T-helper 1 cell treated with Interleukin-12 subunit alpha and Interleukin-12 subunit beta and Interleukin-4 antibody, amounts not matched to agents 30 μg/mL and 1 μg/mL, for 36 hours (primary cell): Measurements from ENCODE around the gene RCSD1.

Experiments used
- H3K27ac Mint-ChIP-seq: one replicate; pipeline ENCODE4 v1.8.0; 2021; ENCODE audit warnings: mild to moderate bottlenecking, mixed read lengths
- H3K27me3 Mint-ChIP-seq: one replicate; pipeline ENCODE4 v1.8.0; 2021; ENCODE audit warnings: low read depth, mixed read lengths
- H3K36me3 Mint-ChIP-seq: one replicate; pipeline ENCODE4 v1.8.0; 2021; ENCODE audit warnings: low read depth, mixed read lengths
- H3K4me1 Mint-ChIP-seq: one replicate; pipeline ENCODE4 v1.8.0; 2021; ENCODE audit warnings: low read depth, mixed read lengths
- H3K4me3 Mint-ChIP-seq: one replicate; pipeline ENCODE4 v1.8.0; 2021; ENCODE audit warnings: mild to moderate bottlenecking, moderate library complexity, mixed read lengths
- H3K9me3 Mint-ChIP-seq: one replicate; pipeline ENCODE4 v1.8.0; 2021; ENCODE audit warnings: mixed read lengths

RCSD1 gene

DNA sequence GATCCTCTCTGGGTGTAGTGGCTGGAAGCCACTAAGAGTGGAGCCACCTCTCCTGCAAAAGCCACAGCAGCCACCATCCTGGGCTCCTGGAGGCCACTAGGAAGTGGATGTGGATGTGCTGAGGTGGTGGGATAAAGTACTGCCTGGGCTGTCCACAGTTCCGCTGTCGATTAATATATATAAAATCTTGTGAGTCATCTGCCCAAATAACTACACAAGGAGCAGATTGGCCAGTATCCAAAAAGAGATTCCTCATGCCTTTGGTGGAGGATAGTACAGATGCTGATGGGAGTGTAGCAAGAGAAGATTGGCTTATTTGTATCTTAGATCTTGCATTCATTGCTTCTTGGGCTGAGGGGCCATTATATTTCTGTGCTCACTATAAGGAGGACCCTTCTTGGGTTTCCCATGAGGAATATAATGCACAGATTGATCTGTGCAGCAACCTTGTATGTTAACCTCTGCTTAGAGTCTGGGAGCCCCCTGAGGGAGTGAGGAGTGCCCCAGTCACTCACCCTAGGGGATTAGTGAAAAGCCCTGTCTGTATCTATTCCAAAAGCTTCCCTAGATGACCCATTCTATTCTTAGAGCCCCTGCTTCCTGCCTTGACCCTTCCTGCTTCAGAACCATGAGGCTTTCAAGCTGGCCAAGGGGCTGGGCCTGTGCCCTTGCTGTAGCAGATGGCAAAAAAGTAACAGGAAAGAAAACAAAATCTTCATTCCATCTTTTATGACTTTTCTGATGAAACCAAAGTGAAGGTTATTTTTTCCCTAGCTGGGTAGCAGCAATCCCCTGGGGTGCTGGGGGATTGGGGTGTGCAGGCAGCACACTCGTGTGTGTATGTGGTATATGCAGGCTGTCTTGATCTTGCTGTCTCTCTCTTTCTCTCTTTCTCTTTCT lies 31.7 kb downstream of the RCSD1 start:
- peaks cover 25% of the 10 kb centered on the region for H3K36me3 Mint-ChIP-seq

GRCh38 chr1:167663002-167663772 lies 33.2 kb downstream of the RCSD1 start:
- H3K9me3 Mint-ChIP-seq = no peaks in the 10 kb centered on the region
- peak overlapping the region; percentile 5 for H3K27ac Mint-ChIP-seq
- peaks cover 22% of the 10 kb centered on the region for H3K36me3 Mint-ChIP-seq
- no peak overlapping the region for H3K4me3 Mint-ChIP-seq
- H3K27me3 Mint-ChIP-seq = no peaks in the 10 kb centered on the region
- H3K4me1 Mint-ChIP-seq = peaks cover 38% of the 10 kb centered on the region

More for the DNA sequence above, 31.7 kb downstream of the RCSD1 start:
- no peak overlapping the region for H3K4me3 Mint-ChIP-seq
- no peaks in the 10 kb centered on the region for H3K27me3 Mint-ChIP-seq
- H3K27ac Mint-ChIP-seq = no peak overlapping the region
- H3K4me1 Mint-ChIP-seq = peaks cover 37% of the 10 kb centered on the region
- no peaks in the 10 kb centered on the region for H3K9me3 Mint-ChIP-seq

DNA sequence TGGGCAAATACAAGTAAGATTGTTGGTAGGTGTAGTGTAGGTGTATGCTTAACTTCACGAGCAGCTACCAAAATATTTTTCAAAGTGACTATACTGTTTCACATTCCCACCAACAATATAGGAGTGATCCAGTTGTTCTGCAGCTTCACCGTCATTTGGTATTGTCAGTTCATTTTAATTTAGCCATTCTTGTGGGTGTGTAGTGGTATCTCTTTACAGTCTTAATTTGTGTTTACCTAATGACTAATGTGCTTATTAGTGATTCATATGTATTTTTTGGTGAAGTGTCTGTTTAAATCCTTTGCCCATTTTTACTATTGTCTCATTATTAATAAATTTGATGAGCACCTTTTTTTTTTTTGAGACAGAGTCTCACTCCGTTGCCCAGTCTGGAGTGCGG lies 35.4 kb downstream of the RCSD1 start:
- Mint-ChIP-seq H3K27ac (no peak overlapping the region), H3K36me3 (peaks cover 19% of the 10 kb centered on the region), H3K27me3 (no peaks in the 10 kb centered on the region), H3K9me3 (no peaks in the 10 kb centered on the region), H3K4me3 (no peak overlapping the region), H3K4me1 (peaks cover 31% of the 10 kb centered on the region)

- Mint-ChIP-seq H3K9me3 (no peaks in the 10 kb centered on the region), H3K4me1 (peaks cover 36% of the 10 kb centered on the region), H3K4me3 (no peak overlapping the region), H3K27ac (no peak overlapping the region), H3K36me3 (peaks cover 25% of the 10 kb centered on the region), H3K27me3 (no peaks in the 10 kb centered on the region)
These were observed 36.4 kb downstream of the RCSD1 start for GRCh38 chr1:167666416-167666815.

GRCh38 chr1:167667536-167667935 lies 37.5 kb downstream of the RCSD1 start:
- peaks cover 37% of the 10 kb centered on the region for H3K4me1 Mint-ChIP-seq
- H3K36me3 Mint-ChIP-seq = peaks cover 36% of the 10 kb centered on the region
- no peaks in the 10 kb centered on the region for H3K9me3 Mint-ChIP-seq
- H3K27ac Mint-ChIP-seq = no peak overlapping the region
- H3K4me3 Mint-ChIP-seq = no peak overlapping the region
- H3K27me3 Mint-ChIP-seq = no peaks in the 10 kb centered on the region

DNA sequence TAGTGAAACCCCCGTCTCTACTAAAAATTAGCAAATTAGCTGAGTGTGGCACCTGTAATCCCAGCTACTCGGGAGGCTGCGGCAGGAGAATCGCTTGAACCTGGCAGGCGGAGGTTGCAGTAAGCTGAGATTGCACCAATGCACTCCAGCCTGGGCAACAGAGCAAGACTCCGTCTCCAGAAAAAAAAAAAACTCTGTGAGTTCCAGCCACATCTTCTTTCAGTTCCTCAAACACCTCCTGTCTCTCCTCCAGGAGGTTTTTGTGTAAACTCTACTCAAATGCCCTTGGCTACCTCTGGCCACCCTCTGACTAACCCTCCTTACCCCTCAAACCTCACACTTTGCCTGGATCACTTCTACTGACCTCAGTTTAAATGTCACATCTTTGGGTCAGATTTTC lies 38.1 kb downstream of the RCSD1 start:
- no peak overlapping the region for H3K4me3 Mint-ChIP-seq
- H3K4me1 Mint-ChIP-seq = peaks cover 42% of the 10 kb centered on the region
- no peaks in the 10 kb centered on the region for H3K9me3 Mint-ChIP-seq
- peaks cover 39% of the 10 kb centered on the region for H3K36me3 Mint-ChIP-seq
- no peak overlapping the region for H3K27ac Mint-ChIP-seq
- H3K27me3 Mint-ChIP-seq = no peaks in the 10 kb centered on the region

GRCh38 chr1:167669209-167670124 lies 39.4 kb downstream of the RCSD1 start:
- no peaks in the 10 kb centered on the region for H3K9me3 Mint-ChIP-seq
- no peak overlapping the region for H3K27ac Mint-ChIP-seq
- no peak overlapping the region for H3K4me3 Mint-ChIP-seq
- H3K36me3 Mint-ChIP-seq = peaks cover 44% of the 10 kb centered on the region
- H3K27me3 Mint-ChIP-seq = no peaks in the 10 kb centered on the region
- peaks cover 47% of the 10 kb centered on the region for H3K4me1 Mint-ChIP-seq

DNA sequence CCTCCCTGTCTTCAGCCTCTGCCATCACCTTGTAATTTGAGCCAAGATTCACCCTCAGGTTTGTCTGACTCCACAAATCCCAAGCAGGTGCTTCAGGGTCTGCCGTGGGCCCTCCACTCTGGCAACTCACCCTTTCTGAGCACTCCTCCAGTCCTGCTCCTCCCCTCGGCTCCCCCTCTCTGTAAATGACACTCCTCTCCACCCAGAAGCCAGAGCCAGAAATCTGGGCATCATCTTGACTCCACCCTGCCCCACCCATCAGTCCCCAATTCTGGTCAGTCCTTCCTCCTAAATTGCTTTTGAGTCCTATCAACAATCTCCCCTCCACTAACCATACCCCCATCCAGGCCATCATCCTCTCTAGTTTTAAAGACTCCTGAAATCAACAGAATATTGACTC lies 40.5 kb downstream of the RCSD1 start:
- Mint-ChIP-seq H3K4me3 (no peak overlapping the region), H3K4me1 (peaks cover 50% of the 10 kb centered on the region), H3K9me3 (no peaks in the 10 kb centered on the region), H3K27ac (no peak overlapping the region), H3K27me3 (no peaks in the 10 kb centered on the region), H3K36me3 (peaks cover 45% of the 10 kb centered on the region)

- no peaks in the 10 kb centered on the region for H3K27me3 Mint-ChIP-seq
- H3K9me3 Mint-ChIP-seq = no peaks in the 10 kb centered on the region
- peaks cover 59% of the 10 kb centered on the region for H3K4me1 Mint-ChIP-seq
- peaks cover 48% of the 10 kb centered on the region for H3K36me3 Mint-ChIP-seq
- H3K4me3 Mint-ChIP-seq = no peak overlapping the region
- no peak overlapping the region for H3K27ac Mint-ChIP-seq
These were observed 41.9 kb downstream of the RCSD1 start for GRCh38 chr1:167671727-167672511.

GRCh38 chr1:167672831-167673230 lies 42.8 kb downstream of the RCSD1 start:
- H3K36me3 Mint-ChIP-seq = peaks cover 51% of the 10 kb centered on the region
- peaks cover 64% of the 10 kb centered on the region for H3K4me1 Mint-ChIP-seq
- H3K9me3 Mint-ChIP-seq = no peaks in the 10 kb centered on the region
- no peaks in the 10 kb centered on the region for H3K27me3 Mint-ChIP-seq
- peak overlapping the region; percentile 11 for H3K27ac Mint-ChIP-seq
- H3K4me3 Mint-ChIP-seq = no peak overlapping the region

- peaks cover 51% of the 10 kb centered on the region for H3K36me3 Mint-ChIP-seq
- peaks cover 63% of the 10 kb centered on the region for H3K4me1 Mint-ChIP-seq
- no peaks in the 10 kb centered on the region for H3K9me3 Mint-ChIP-seq
- H3K27ac Mint-ChIP-seq = no peak overlapping the region
- H3K4me3 Mint-ChIP-seq = no peak overlapping the region
- no peaks in the 10 kb centered on the region for H3K27me3 Mint-ChIP-seq
These were observed 43.2 kb downstream of the RCSD1 start for GRCh38 chr1:167673265-167673664.

GRCh38 chr1:167674156-167674555 lies 44.1 kb downstream of the RCSD1 start:
- Mint-ChIP-seq H3K36me3 (peaks cover 49% of the 10 kb centered on the region), H3K27ac (no peak overlapping the region)

DNA sequence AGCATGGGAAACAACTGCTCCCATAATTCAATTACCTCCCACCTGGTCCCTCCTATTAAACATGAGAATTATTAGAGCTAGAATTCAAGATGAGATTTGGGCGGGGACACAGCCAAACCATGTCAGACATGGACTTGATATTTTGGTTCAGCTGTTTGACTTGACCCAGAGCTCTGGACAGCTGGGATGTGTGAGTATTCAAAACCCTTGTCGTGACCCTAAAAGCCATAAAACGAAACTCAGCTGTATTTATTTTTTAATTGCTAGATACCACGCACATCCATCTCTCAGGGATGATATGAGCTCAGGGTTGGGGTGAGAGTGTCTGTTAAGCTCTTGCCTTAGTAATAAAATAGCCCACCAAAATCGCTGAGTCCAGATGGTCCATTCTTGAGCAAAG lies 45.4 kb downstream of the RCSD1 start:
- Mint-ChIP-seq H3K27ac (no peak overlapping the region), H3K27me3 (no peaks in the 10 kb centered on the region), H3K4me3 (no peak overlapping the region), H3K36me3 (peaks cover 46% of the 10 kb centered on the region), H3K4me1 (peaks cover 54% of the 10 kb centered on the region), H3K9me3 (no peaks in the 10 kb centered on the region)

More at GRCh38 chr1:167674156-167674555, 44.1 kb downstream of the RCSD1 start:
- Mint-ChIP-seq H3K9me3 (no peaks in the 10 kb centered on the region), H3K4me1 (peaks cover 56% of the 10 kb centered on the region), H3K4me3 (no peak overlapping the region), H3K27me3 (no peaks in the 10 kb centered on the region)
